Occipital lobe (tissue), 2 donors: ENCODE measurements around the gene IVL. TPM values are rescaled to one million over a fixed set of nuclear protein-coding genes. Genes with fewer than 3 reads are reported as not detected.

Experiments
- DNase-seq: peaks from one replicate; lab custom pipeline; 2025; lab: John Stamatoyannopoulos, UW
- total RNA-seq: library from RNA; depleted of rRNA; stranded (reverse); fragments of >200 nt; gene quantifications from one replicate; pipeline ENCODE4 v1.2.3, GENCODE V29; 2014

The IVL gene
- total RNA-seq, 1 donor from 2014 or later, result not detected

GRCh38 chr1:152946651-152947256 lies 38.4 kb downstream of the IVL start, which contains the start of gene SPRR5:
Gene SPRR5, plus strand, starts transcription at chr1:152947206. Its CDS starts 1,349 bp downstream, at chr1:152948555.
- no peak for DNase-seq

GRCh38 chr1:152951711-152952110 lies 43.4 kb downstream of the IVL start:
- no peak for DNase-seq

GRCh38 chr1:152953761-152954160 lies 45.4 kb downstream of the IVL start:
- no peak for DNase-seq

GRCh38 chr1:152954436-152954835 lies 46.1 kb downstream of the IVL start:
- DNase-seq, result no peak

GRCh38 chr1:152957561-152957960 lies 49.2 kb downstream of the IVL start:
- no peak for DNase-seq

GRCh38 chr1:152959273-152959672 lies 50.9 kb downstream of the IVL start:
- DNase-seq, result no peak

DNA sequence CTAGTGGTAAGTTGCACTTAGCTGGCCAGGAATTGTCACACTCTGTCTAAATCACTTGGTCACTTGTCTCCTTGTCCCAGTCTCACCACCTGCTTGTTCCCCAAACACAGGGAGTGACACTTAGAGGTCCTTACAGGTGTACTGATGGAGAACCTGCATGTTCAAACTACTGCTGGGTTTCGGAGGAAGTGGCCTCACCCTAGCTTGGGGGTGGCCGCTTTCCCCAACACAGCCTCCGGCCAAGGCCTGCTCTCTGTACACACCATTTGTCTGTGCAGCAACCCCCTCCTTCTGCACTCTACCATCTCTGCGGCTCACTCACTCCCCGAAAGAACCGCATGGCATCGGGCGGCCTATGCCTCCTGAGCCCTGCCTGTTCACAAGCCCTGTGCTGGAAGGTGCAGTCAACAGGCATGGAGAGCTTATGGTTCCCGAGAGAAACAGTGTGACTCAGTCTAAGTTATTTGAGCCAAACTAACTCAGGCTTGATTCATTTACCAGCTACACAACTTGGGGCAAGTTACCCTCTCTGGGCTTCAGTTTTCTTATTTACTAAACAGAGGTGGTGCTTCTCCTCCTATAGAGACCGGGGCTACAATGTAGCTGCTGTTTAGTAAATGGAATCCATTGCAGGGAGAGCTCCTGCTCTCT lies 51.6 kb downstream of the IVL start:
- DNase-seq, result no peak

- DNase-seq, result no peak
These were observed 52.2 kb downstream of the IVL start for GRCh38 chr1:152960452-152961044.

Other genes starting within 250 kb of the IVL start
- gene LCE2D, start 245.2 kb upstream of the IVL start, total RNA-seq, result not detected
- not detected for gene LCE2C, start 233.3 kb upstream of the IVL start, total RNA-seq
- not detected for gene LCE2B, start 222.4 kb upstream of the IVL start, total RNA-seq
- not detected for gene LCE2A, start 210.2 kb upstream of the IVL start, total RNA-seq
- not detected for gene LCE4A, start 200.4 kb upstream of the IVL start, total RNA-seq
- not detected for gene KPRP, start 150.5 kb upstream of the IVL start, total RNA-seq
- not detected for gene LCE1F, start 133.4 kb upstream of the IVL start, total RNA-seq
- not detected for gene LCE1E, start 122.3 kb upstream of the IVL start, total RNA-seq
- not detected for gene LCE1D, start 111.8 kb upstream of the IVL start, total RNA-seq
- gene LCE1C, start 101.9 kb upstream of the IVL start, total RNA-seq, result not detected
- not detected for gene LCE1B, start 96.6 kb upstream of the IVL start, total RNA-seq
- not detected for gene LCE1A, start 81.1 kb upstream of the IVL start, total RNA-seq
- not detected for gene LCE6A, start 65.7 kb upstream of the IVL start, total RNA-seq
- gene LCE7A, start 48.5 kb upstream of the IVL start, total RNA-seq, result not detected
- not detected for gene SMCP, start 30.2 kb upstream of the IVL start, total RNA-seq
- not detected for gene SPRR5, start 38.7 kb downstream of the IVL start, total RNA-seq
- not detected for gene SPRR4, start 62.1 kb downstream of the IVL start, total RNA-seq
- gene SPRR1A, start 75.5 kb downstream of the IVL start, total RNA-seq, result not detected
- 1.6 TPM for gene SPRR3, start 93.2 kb downstream of the IVL start, total RNA-seq
- not detected for gene SPRR1B, start 122.7 kb downstream of the IVL start, total RNA-seq
- not detected for gene SPRR2D, start 132.6 kb downstream of the IVL start, total RNA-seq
- gene SPRR2A, start 149.0 kb downstream of the IVL start, total RNA-seq, result not detected
- gene SPRR2B, start 163.1 kb downstream of the IVL start, total RNA-seq, result not detected
- not detected for gene SPRR2E, start 186.0 kb downstream of the IVL start, total RNA-seq
- not detected for gene SPRR2F, start 205.0 kb downstream of the IVL start, total RNA-seq
- gene SPRR2G, start 242.3 kb downstream of the IVL start, total RNA-seq, result not detected